NCI-H1436 (cell line): ENCODE measurements around the gene MYDGF.
A peak's percentile ranks its signal among the peaks of the same experiment; 100 is the strongest.

Experiments used
- DNase-seq: peaks from one replicate; lab custom pipeline; 2025; lab: John Stamatoyannopoulos, UW

MYDGF gene

DNA sequence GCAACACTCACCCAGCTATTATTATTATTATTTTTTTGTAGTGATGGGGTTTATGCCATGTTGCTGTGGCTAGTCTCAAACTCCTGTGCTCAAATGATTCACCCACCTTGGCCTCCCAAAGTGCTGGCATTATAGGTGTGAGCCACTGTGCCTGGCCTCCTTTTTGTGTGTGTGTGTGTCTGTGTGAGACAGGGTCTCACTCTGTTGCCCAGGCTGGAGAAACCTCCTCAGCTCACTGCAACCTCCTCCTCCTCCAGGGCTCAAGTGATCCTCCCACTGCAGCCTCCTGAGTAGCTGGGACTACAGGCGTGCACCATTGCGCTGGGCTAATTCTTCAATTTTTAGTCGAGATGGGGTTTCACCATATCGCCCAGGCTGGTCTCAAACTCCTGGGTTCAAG lies 3.6 kb upstream of the MYDGF start:
- no peak for DNase-seq

DNA sequence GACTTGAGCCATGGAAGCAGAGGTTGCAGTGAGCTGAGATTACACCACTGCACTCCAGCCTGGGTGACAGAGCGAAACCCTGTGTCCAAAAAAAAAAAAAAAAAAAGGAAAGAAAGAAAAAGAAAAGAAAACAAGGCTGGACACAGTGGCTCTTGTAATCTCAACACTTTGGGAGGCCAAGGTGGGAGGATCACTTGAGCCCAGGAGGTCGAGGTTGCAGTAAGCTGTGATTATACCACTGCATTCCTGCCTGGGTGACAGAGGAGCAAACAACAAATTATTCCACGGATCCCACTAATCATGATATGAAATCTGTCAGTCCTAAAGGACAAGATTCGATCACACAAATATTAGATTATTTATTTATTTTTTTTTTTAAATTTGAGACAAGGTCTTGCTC lies 3.1 kb upstream of the MYDGF start:
- DNase-seq: no peak

- no peak for DNase-seq
Observed at GRCh38 chr19:4671185-4671851, 1.2 kb upstream of the MYDGF start.

DNA sequence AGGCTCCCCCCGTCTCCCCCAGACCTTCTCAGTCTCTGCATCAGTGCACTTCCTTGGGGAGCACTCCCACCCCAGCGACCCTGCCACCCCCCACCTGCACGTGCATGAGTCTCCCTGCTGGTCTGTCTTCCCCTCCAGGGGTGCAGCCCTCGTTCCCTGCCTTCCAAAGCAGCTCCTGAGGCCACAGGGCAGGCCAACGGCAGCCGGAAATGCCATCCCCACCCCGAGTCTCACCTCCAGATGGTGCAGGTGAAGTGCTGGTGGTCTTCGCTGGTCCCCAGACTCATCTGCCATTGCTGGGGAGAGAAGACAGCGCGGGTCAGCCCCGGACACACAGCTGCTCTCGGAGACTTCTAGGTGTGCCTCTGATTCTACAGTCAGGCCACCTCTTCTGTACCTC lies 5.5 kb downstream of the MYDGF start:
- DNase-seq: no peak

- DNase-seq: no peak
Observed at GRCh38 chr19:4662812-4663211, 7.3 kb downstream of the MYDGF start.

DNA sequence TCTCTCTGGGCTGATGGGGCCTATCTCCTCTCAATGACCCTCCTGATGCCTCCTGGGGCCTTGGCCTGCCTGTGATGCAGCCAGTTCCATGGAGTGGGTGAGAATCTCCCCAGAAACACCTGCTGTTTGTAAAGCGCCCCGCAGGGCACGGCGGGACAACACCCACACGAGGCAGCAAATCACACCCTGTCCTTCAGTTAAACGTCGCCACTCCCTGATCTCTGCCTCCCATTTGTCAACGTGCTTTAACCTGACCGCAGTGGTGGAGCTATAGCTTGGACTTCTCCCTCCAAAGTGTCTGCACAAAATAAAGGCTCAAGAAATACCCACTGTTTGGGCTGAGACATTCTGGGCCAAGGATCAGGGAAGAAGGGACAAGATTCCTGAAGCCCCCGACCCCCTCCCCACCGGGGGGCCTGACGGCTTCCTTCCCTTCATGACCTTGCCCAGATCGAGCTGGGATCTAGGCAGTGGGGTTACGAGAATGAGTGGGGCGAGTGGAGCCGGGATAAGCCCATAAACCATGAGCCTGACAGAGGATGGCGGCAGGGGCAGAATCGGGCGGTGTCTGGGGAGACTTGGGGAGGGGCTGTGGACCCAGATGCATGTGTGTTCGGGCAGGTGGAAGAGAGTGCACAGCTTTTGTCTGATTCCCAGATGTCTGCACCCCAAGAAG lies 8.0 kb downstream of the MYDGF start:
- DNase-seq: no peak

DNA sequence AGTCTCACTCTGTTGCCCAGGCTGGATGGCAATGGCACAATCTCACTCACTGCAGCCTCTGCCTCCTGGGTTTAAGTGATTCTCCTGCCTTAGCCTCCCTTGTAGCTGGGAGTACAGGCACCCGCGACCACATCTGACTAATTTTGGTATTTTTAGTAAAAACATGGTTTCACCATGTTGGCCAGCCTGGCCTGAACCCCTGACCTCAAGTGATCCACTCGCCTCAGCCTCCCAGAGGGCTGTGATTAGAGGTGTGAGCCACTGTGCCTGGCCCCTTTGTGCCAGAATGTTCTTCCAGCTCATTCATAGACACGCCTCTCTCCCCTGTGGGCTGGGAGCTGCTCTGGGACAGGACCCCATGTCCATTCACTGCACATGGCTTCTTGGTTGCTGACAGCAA lies 9.1 kb downstream of the MYDGF start:
- no peak for DNase-seq

GRCh38 chr19:4660181-4660791 lies 9.9 kb downstream of the MYDGF start:
- DNase-seq: peak; percentile 20

- no peak for DNase-seq
Observed at GRCh38 chr19:4657835-4658234, 12.3 kb downstream of the MYDGF start.

- DNase-seq: no peak
Observed at GRCh38 chr19:4657262-4657661, 12.9 kb downstream of the MYDGF start.

DNA sequence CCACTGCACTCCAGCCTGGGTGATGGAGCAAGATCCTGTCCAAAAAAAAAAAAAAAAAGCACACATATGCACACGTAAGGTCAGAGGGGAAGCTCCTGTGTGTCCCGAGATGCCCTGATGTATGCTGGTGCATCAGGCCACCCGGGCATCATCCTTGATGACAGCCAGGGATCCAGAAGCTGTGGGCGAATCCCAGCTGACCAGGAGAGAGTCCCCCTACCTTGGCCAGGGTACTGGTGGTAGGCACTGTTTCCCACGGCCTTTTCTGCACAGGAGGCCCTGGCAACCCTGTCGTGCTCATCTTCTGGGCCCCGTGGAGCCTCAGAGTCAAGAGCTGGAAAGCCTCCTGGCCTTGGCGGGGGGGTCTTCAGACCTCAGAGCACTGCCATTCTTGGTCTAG lies 14.0 kb downstream of the MYDGF start:
- no peak for DNase-seq

DNA sequence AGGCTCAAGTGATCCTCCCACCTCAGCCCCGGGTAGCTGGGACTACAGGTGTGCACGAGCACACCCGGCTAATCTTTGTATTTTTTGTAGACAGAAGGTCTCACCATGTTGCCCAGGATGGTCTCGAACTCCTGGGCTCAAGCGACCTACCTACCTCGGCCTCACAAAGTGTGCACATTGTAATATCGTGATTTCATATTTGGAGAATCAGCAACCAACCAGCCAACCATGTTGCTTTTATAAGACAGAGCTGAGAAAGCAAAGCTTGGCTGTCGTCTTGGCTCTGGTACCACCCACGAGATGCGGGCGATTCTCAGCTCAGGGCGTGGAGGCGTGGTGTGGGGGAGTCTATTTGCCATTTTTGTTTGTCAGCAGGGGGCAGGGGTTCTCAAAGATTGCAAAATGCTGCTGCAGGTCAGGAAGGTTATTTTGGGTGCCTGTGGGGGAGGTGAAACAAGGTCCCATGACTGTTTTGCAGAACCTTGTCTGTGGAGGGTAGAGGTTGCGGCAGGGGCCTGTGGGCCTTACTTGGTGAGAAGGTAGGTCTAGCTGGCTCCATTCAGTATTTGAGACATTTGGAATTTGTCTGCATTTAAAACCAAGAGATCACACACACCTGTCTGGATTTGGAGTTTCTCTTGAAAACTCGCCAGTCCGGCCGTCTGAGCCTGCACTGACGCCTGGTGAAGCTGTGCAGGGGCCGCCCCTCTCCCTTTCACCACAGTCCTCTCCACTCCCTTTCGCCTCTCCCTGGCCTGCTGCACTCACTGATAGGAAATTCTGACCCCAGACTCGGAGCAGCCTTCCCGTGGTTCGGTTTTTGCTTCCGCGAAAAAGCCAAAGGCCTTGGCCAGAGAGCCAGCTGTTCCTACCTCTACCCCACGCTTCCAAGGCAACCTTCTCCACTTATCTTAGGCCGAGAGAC lies 15.4 kb downstream of the MYDGF start:
- no peak for DNase-seq

GRCh38 chr19:4653793-4654436 lies 16.2 kb downstream of the MYDGF start:
- no peak for DNase-seq

DNA sequence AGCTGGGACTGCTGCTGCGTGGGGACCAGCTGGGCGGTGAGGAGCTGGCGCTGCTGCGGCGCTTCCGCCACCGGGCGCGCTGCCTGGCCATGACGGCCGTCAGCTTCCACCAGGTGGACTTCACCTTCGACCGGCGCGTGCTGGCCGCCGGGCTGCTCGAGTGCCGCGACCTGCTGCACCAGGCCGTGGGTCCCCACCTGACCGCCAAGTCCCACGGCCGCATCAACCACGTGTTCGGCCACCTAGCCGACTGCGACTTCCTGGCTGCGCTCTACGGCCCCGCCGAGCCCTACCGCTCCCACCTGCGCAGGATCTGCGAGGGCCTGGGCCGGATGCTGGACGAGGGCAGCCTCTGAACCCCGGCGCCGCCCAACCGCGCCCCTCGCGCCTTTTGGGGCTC lies 18.1 kb downstream of the MYDGF start:
- no peak for DNase-seq

GRCh38 chr19:4650159-4650558 lies 20.0 kb downstream of the MYDGF start:
- no peak for DNase-seq

DNA sequence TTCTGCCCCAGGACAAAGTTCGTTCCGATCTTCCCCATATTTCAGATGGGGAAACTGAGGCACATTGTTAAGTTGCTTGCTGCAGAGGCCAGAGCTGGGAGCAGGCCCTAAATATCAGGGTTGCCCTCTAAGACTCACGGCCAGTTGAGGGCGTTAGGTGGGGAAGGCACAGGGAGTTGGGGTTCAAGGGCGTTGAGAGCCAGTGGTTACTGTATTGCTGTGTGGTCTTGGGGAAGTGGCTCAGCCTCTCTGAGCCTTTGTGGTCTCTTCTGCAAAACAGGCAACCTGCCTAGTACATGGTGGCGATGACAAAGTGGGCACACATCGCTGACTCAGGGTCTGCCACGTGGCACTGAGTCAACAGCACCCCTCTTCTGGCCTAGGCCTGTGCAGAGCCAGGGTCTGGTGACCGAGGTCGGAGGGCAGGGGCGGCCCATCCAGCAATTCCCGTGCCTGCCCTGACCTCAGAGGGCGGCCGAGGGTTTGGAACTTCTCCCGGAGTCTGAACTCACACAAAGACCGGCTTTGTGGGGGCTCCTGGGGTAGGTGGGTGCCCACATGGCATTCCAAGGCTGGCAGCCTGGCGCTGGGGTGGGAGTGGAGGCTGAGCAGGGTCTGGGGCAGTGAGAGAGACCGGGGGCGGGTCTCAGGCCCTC lies 20.6 kb downstream of the MYDGF start:
- DNase-seq: no peak

- DNase-seq: no peak
Observed at GRCh38 chr19:4647676-4648644, 22.2 kb downstream of the MYDGF start.

- no peak for DNase-seq
Observed at GRCh38 chr19:4645718-4646117, 24.4 kb downstream of the MYDGF start.

GRCh38 chr19:4642625-4643024 lies 27.5 kb downstream of the MYDGF start:
- no peak for DNase-seq

DNA sequence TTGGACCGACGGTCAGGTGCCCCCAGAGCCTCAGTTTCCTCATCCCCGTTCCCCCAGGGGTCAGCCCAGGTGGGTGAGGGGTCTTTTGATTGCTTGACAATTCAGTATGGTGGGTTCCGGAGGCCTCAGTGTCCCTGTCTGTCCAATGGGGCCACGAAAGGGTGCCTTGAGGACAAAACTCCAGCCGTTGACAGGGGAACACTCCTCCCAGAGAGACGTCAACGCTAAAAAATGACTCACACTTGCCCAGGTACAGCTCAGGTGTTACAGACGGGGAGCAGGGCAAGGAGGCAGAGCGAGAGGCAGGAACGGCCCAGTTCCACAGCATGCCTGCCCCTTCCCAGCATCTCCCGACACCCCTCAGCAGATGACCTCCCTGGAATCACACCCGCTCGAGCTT lies 29.0 kb downstream of the MYDGF start:
- DNase-seq: no peak
